ENCODE data around the gene OR13A1. TPM values are rescaled to one million over a fixed set of nuclear protein-coding genes. Genes with fewer than 3 reads are reported as not detected.

The OR13A1 gene
- total and polyA plus RNA-seq, 4 donors = not detected

GRCh38 chr10:45255706-45256105 is 59.7 kb downstream of the OR13A1 start:
- ATAC-seq (ENCODE audit: low FRiP score) (no peak), DNase-seq (no peak)
- H3K36me3 ChIP-seq (ENCODE audit: control insufficient read depth in 1 of 2, insufficient read depth in 2 of 2, low read length in 1 of 2) = no peaks in the 10 kb centered on the region
- WGBS, 2 donors = 79 to 87% methylated on average over 1 of the region's 1 CpG
- H3K27me3 ChIP-seq (ENCODE audit: control insufficient read depth in 1 of 2, insufficient read depth in 2 of 2, low read length in 1 of 2) = no peaks in the 10 kb centered on the region
- intact Hi-C loops (cut with DNase I) = no loop called here
- no peaks in the 10 kb centered on the region for H3K9me3 ChIP-seq (ENCODE audit: control insufficient read depth, low read length)
- no peak overlapping the region for H3K27ac ChIP-seq (ENCODE audit: low read depth in 1 of 2, low read length in 2 of 2)
- H3K4me1 ChIP-seq (ENCODE audit: control insufficient read depth in 1 of 2, insufficient read depth in 2 of 2, low read length in 2 of 2) = no peaks in the 10 kb centered on the region
- no peak overlapping the region for H3K4me3 ChIP-seq (ENCODE audit: low read length in 2 of 2)

DNA sequence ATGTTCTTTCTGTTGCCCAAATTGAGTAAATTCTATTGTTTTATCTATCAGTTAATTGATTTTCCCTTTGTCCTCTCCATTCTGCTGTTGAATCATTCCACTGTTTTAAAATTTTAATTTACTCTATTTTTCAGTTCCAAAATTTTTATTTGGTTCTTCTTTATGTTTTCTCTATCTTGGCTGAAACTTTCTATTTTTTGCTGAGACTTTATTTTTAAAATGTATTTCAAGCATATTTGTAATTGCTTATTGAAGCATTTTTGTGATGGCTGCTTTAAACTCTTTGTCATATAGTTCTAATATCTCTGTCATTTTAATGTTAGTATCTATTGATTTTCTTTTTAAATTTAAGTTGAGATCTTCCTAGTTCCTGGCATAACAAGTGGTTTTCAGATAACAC is 60.5 kb downstream of the OR13A1 start:
- intact Hi-C loops (cut with DNase I) = no loop called here
- no peak for ATAC-seq (ENCODE audit: low FRiP score)
- H3K4me1 ChIP-seq (ENCODE audit: control insufficient read depth in 1 of 2, insufficient read depth in 2 of 2, low read length in 2 of 2) = no peaks in the 10 kb centered on the region

DNA sequence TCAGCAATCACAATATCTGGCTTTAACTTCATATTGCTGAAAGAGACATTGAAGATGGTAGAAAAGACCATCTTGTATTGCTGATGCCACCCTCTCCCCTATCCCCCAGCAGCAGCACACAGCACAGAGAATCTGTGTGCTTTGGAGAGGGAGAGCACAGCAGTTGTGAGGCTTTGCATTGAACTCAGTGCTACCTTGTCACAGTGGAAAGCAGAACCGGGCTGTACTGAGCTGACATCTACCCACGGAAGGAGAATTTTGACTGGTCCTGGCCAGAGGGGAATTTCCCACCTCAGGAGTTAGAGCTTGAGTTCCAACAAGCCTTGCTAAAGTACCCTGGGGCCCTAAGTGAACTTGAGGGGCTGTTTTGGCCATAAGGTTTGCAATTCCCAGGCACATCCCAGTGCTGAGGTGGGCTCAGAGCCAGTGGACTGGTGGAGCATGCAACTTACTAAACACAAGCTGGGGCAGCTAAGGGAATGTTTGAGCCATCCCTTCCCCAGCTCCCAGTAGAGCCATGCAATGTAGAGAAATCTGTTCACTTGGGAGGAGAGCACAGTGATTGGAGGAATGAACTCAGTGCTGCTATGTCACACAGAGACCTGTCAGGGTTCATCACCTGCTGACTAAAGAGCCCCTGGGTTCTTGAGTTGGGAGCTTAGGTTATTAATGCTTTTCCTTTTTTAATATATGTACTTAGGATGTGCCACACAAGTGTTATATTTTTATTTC is 62.1 kb downstream of the OR13A1 start:
- no peaks in the 10 kb centered on the region for H3K27me3 ChIP-seq (ENCODE audit: control insufficient read depth in 1 of 2, insufficient read depth in 2 of 2, low read length in 1 of 2)
- ATAC-seq (ENCODE audit: low FRiP score) (no peak), DNase-seq (no peak)
- H3K36me3 ChIP-seq (ENCODE audit: control insufficient read depth in 1 of 2, insufficient read depth in 2 of 2, low read length in 1 of 2) = no peaks in the 10 kb centered on the region
- intact Hi-C loops (cut with DNase I) = no loop called here
- WGBS, 2 donors = 34 to 49% methylated on average over 2 of the region's 2 CpGs
- H3K27ac ChIP-seq (ENCODE audit: low read depth in 1 of 2, low read length in 2 of 2) = no peak overlapping the region
- no peaks in the 10 kb centered on the region for H3K9me3 ChIP-seq (ENCODE audit: control insufficient read depth, low read length)
- no peaks in the 10 kb centered on the region for H3K4me1 ChIP-seq (ENCODE audit: control insufficient read depth in 1 of 2, insufficient read depth in 2 of 2, low read length in 2 of 2)
- no peak overlapping the region for H3K4me3 ChIP-seq (ENCODE audit: low read length in 2 of 2)

More for the DNA sequence above, 60.5 kb downstream of the OR13A1 start:
- no peaks in the 10 kb centered on the region for H3K36me3 ChIP-seq (ENCODE audit: control insufficient read depth in 1 of 2, insufficient read depth in 2 of 2, low read length in 1 of 2)
- H3K9me3 ChIP-seq (ENCODE audit: control insufficient read depth, low read length) = no peaks in the 10 kb centered on the region
- no peak for DNase-seq
- no peaks in the 10 kb centered on the region for H3K27me3 ChIP-seq (ENCODE audit: control insufficient read depth in 1 of 2, insufficient read depth in 2 of 2, low read length in 1 of 2)
- H3K27ac ChIP-seq (ENCODE audit: low read depth in 1 of 2, low read length in 2 of 2) = no peak overlapping the region
- no peak overlapping the region for H3K4me3 ChIP-seq (ENCODE audit: low read length in 2 of 2)

Other genes with a start within 250 kb of the OR13A1 start
- 10 to 100 TPM; 25.3 to 62.5 TPM for gene ALOX5, start 58.6 kb upstream of the OR13A1 start, total RNA-seq
- gene ALOX5, start 58.6 kb upstream of the OR13A1 start, polyA plus RNA-seq = 1 to 10 TPM; 3.2 to 6.8 TPM

All from aorta (tissue), 5 donors.